Tibial nerve (tissue), 4 donors: ENCODE data around the gene IFNK.
A peak's percentile ranks its signal among the peaks of the same experiment; 100 is the strongest.

Experiments
- CTCF ChIP-seq, 5 experiments: fragments of 200-600 bp in 3 of 5; fragments of 450-650 bp in 2 of 5; sonication (generic) in 3 of 5; IDR thresholded peaks; one replicate each; pipeline ENCODE4 v1.5.1; 2016 to 2019; ENCODE audit warnings: antibody characterized with exemption in 5 of 5, mild to moderate bottlenecking in 3 of 5, moderate library complexity in 2 of 5
- EP300 ChIP-seq, 2 donors: sonication (generic); formaldehyde crosslinking; IDR thresholded peaks; one replicate each; pipeline ENCODE4 v1.6.1; 2017; ENCODE audit warnings: antibody characterized with exemption in 2 of 2, mild to moderate bottlenecking in 1 of 2

- no peak for TF ChIP-seq CTCF (IDR thresholded peaks at IDR 0.05)
- peak in 1 of 2 donors; percentile 48 for TF ChIP-seq EP300 (IDR thresholded peaks at IDR 0.05)
Measured at GRCh38 chr9:27491154-27491553, 32.9 kb upstream of the IFNK start.
